Sciatic nerve (tissue), 2 donors: ENCODE data around the gene MMP24. TPM values are rescaled to one million over a fixed set of nuclear protein-coding genes. Genes with fewer than 3 reads are reported as not detected.
A peak's percentile ranks its signal among the peaks of the same experiment; 100 is the strongest.

Source experiments
- ATAC-seq: fragments of 200-7000 bp; cut with Tn5 transposase; one replicate; pipeline ENCODE4 v1.9.1; 2020; ENCODE audit warnings: mild to moderate bottlenecking, moderate library complexity
- DNase-seq: peaks from one replicate; pipeline ENCODE4 v3.0.0-alpha.2; 2020; ENCODE audit warnings: low spot score
- intact Hi-C: fragments of 100-400 bp; cut with DNase I; formaldehyde crosslinking; loops from one replicate; pipeline ENCODE4 v1.14.2; 2022
- total RNA-seq: library from RNA; stranded (reverse); fragmentation: NEBNext Ultra II Directional; extraction: Animal tissue kit (Norgen Biotek cat#: 25700); gene quantifications from one replicate; pipeline ENCODE4 v1.2.1, GENCODE V29; 2021
- donor health status: DM: no; HTN: no; CAD: no.
- donor health status: DM: no; HTN: no; CAD: no.

The MMP24 gene
- total RNA-seq, 1 donor from 2014 or later, result 0.49 TPM

DNA sequence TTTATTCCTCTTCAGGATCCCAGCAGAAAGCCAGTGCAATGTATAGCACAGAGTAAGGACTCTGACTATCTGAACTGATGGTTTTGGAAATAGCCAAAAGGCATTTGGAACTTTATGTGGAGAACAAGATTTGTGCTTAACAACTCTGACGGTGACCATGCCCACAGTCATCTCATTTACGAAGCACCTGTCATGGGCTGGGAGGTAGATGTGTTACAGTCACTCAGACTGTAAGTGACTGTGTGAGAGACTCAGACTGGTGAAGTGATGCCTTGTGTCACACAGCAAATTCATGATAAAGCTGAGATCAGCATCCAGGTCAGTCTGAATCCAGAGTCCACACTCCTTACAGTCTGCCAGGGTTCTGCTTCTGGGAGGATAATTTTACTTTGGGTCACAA lies 89.6 kb downstream of the MMP24 start:
- intact Hi-C loops, result no loop called here
- DNase-seq (no peak), ATAC-seq (no peak)

DNA sequence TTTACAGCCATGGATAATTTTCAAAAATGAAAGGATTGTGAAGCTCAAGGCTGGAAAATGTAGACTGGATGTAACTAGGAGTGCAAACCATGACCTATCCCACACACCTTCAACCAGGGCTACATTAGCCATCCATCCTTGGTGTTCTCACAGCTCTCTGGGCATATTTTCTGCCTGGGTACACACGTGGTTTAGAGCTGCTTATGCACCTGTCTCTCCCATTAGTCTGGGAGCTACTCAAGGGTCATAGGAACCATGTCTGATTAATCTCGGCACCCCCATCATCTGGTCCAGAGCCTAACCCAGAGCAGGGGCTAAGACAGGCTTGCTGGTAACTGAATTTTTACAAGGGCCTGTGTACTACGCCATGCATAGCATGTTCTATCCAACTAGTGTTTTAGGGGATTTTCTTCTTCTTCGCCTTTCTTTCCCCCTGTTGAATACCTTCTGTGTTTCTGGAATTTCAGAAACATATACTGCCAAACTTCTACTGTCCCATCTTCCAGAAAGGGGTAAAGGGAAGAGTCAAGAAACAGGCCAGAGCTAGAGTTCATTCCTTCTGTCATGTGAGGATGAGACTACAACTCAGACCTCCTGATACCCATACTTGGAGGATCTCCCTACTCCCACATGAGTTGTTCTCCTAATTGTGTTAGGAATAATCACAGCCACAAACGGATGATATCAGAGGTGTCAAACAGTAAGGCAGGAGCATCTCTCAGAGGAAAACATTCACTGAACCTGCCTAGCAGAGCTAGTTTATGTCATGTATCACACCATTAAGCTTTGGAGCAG lies 91.1 kb downstream of the MMP24 start:
- intact Hi-C loops, result no loop called here
- ATAC-seq, result no peak
- DNase-seq, result no peak

DNA sequence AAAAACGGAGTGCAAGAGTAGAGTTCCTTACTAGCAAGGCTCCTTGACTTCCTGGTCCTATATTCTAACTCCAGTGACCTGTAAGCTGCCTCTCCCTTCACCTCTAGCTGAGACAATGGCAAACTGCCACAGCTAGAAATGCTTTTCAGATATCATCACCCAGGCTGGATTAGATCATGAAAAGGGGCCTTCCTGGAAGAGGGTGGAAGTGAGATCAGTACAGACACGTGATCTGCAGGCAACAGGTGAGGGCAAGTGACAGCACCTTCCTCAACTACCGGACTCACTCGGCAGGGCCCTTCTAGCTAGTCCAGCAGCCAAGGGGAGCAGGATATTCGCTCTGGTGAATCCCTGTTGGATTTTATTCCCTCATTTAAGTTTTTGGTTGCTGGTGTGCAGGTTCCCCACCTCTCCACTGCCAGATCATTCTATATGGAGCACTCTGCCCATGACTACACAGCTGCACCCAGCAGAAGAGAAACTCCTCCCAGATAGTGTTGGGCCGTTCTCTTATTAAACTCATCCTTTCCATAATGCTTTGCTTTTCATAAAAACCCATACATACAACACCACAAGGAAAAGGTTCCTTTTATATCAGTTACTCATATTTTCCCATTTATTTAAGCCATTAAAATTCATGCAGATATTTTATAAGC lies 92.1 kb downstream of the MMP24 start:
- intact Hi-C loops, result no loop called here
- peak; percentile 42 for ATAC-seq
- no peak for DNase-seq

DNA sequence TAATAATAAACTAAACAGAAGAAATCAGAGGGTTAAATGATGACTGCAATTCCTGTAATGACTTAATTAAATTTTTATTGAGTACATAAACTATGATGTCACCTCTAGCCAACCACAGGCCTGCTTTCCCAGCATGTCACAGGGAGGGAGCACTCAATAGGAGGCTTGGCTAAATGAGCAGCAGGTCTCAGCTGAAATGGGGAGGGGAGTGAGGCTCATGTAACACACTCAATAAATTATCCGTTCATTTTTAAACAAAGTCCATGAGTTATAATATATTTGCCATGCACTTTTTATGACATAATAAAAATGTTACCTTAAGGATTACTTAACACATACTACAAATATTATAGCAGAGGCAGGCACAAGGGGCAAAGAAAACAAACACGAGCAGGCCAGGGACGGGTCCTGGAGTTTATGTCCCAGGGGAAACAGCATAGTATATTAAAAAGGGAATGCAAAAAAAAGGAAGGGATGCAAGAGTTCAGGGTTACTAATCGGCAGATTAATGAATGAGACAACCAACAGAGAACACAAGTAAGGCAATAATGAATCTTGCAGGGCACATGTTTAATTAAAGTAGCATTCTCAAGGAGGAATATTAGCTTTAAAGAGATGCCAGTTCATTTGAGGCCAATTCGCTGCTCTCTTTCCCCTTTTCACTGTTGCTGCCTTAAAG lies 92.8 kb downstream of the MMP24 start:
- ATAC-seq, result no peak
- DNase-seq, result no peak
- intact Hi-C loops, result no loop called here

DNA sequence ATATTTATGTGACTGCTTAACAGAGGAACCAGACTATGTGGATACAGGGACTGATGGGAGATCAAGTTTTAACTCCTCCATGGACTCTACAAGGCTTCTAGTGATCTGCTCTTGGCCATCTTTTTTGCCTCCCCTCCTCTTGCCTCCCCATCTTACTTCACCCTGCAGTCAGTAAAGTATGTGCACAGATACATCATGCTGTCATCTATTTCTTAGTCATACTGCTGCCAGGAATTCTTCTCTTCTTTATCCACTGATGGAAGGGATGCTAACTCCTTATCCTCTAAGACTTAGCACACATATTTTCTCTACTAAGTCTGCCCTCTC lies 93.3 kb downstream of the MMP24 start:
- no peak for DNase-seq
- intact Hi-C loops, result no loop called here
- no peak for ATAC-seq

DNA sequence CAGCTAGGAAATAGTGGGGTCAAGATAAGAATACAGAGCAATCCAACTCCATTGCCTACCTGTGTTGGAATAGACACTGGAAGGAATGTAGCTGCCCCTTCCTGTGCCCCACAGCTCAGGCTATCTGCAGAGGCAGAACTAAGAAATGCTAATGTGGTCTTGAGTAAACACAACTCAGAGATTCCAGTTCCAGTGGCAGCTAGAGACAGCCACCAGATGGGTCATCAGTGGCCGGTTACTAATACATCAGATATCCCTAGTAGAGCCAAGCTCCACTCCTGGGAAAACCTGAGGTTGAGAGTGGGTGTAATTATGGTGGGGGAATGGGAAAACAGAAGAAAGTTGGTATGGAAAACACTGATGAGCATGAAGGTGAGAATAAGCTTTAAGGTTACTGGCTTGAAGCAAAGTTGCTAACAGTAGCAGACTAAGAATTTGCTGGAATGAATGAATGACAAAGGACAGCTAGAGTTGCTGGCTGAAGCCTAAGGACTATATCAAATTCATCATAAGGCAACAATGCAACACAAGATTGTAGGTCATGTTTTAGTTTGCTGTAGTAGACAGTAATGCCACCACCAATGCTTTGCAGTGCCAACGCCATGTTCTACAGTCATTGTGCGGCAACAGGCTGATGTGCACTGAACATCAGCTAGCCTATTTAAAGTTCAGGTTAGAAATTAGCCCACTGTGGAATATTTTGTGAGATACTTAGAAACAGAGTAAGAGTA lies 94.1 kb downstream of the MMP24 start:
- DNase-seq, result no peak
- intact Hi-C loops, result no loop called here
- ATAC-seq, result no peak

DNA sequence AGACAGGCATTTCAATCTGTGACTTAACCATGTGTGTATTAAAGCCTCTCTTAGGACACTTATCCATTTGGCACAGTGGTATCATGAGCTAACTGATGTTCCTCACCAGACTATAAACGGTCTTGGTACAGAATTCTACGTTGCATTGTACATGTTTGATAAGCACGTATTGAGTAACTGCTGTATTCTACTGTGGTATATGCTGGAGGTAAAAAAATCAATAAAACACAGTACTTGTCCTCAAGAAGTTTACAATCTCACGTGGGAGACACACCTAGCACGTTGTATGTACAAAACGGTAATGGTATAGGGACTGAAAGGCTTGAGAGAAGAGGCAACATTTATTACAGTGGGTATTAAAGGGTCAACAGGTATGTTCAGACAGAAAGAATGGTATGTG lies 98.9 kb downstream of the MMP24 start:
- no peak for DNase-seq
- ATAC-seq, result no peak
- intact Hi-C loops, result no loop called here

DNA sequence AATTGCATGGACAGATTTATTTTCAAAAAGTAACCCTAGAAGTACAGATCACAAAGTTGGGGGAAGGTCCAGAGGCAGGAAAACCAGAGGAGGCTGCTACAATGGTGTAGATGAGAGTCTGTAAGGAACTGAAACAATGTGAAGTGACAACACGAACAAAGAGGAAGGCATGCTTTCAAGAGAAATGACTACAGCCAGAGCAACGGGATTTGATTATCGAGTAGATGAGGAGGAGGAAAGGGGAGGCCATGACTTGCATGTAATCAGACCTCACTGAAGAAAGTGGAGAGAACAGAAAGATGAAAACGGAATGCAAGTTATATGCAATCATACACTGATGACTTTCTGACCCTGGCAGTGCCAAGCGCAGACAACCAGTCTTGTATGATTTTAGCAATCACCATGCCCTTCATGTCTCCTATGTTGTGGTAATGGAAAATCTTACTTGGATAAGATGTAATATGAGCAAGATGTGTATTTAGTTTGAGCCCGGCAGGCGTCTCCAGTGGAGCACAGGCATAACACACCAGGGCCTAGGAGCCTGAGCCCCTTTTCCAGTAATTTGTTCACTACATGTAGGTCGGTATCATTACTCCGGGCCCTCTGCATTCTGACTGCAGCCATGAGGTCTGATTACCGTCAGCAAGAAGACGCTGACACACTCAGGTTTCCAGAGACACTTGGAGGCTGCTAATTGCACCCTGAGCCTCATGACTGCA lies 99.7 kb downstream of the MMP24 start:
- intact Hi-C loops, result no loop called here
- ATAC-seq, result no peak
- no peak for DNase-seq

Other genes starting within 250 kb of the MMP24 start
- 50.4 TPM for gene TRPC4AP, start 133.9 kb upstream of the MMP24 start, total RNA-seq
- 15.4 TPM for gene EDEM2, start 79.4 kb upstream of the MMP24 start, total RNA-seq
- gene PROCR, start 54.6 kb upstream of the MMP24 start, total RNA-seq, result 24.0 TPM
- 71.6 TPM for gene MMP24OS, start 51.4 kb downstream of the MMP24 start, total RNA-seq
- 66.9 TPM for gene EIF6, start 58.1 kb downstream of the MMP24 start, total RNA-seq
- not detected for gene FAM83C, start 65.7 kb downstream of the MMP24 start, total RNA-seq
- gene UQCC1, start 185.3 kb downstream of the MMP24 start, total RNA-seq, result 70.8 TPM
- gene GDF5, start 211.5 kb downstream of the MMP24 start, total RNA-seq, result 0.22 TPM
- 39.1 TPM for gene CEP250, start 228.9 kb downstream of the MMP24 start, total RNA-seq